Measurements from ENCODE around the gene FOXR1. TPM values are rescaled to one million over a fixed set of nuclear protein-coding genes. Genes with fewer than 3 reads are reported as not detected.

The FOXR1 gene
- total RNA-seq, 6 experiments from 2014 or later = not detected

- H3K27ac Mint-ChIP-seq = peak within 1 kb of the TSS; percentile 94
- H3K27me3 Mint-ChIP-seq (ENCODE audit: insufficient read depth) = peaks cover 3% of the 10 kb centered on the region
- H3K4me1 Mint-ChIP-seq (ENCODE audit: low read depth) = peaks cover 40% of the 10 kb centered on the region
- no peak for TF ChIP-seq CTCF (IDR thresholded peaks at IDR 0.05)
- H3K4me3 Mint-ChIP-seq = peak within 1 kb of the TSS; percentile 98
- DNase-seq = peak; percentile 95
- peaks cover 59% of the 10 kb centered on the region for H3K36me3 Mint-ChIP-seq (ENCODE audit: low read depth)
- no peaks in the 10 kb centered on the region for H3K9me3 Mint-ChIP-seq
Observed at GRCh38 chr11:119018074-119018938, 46.7 kb downstream of the FOXR1 start, which contains the start of the genes RPS25 and TRAPPC4. RPS25 (minus strand) TSS chr11:119018343; CDS start chr11:119018284, 59 bp downstream. TRAPPC4 (plus strand) TSS chr11:119018766; CDS start chr11:119018796, 30 bp downstream.

GRCh38 chr11:119019996-119020395 lies 48.4 kb downstream of the FOXR1 start:
- Mint-ChIP-seq H3K36me3 (ENCODE audit: low read depth) (peaks cover 64% of the 10 kb centered on the region), H3K27me3 (ENCODE audit: insufficient read depth) (peaks cover 5% of the 10 kb centered on the region), H3K9me3 (no peaks in the 10 kb centered on the region), H3K27ac (peak overlapping the region; percentile 94), H3K4me3 (peak overlapping the region; percentile 98), H3K4me1 (ENCODE audit: low read depth) (peaks cover 52% of the 10 kb centered on the region)
- TF ChIP-seq CTCF (IDR thresholded peaks at IDR 0.05) = no peak
- no peak for DNase-seq

- Mint-ChIP-seq H3K4me1 (ENCODE audit: low read depth) (peaks cover 36% of the 10 kb centered on the region), H3K9me3 (no peaks in the 10 kb centered on the region), H3K36me3 (ENCODE audit: low read depth) (peaks cover 48% of the 10 kb centered on the region), H3K27me3 (ENCODE audit: insufficient read depth) (peaks cover 5% of the 10 kb centered on the region), H3K4me3 (no peak overlapping the region), H3K27ac (no peak overlapping the region)
- no peak for DNase-seq
- TF ChIP-seq CTCF (IDR thresholded peaks at IDR 0.05) = no peak
Observed at GRCh38 chr11:119021631-119022030, 50.1 kb downstream of the FOXR1 start.

- DNase-seq = no peak
- Mint-ChIP-seq H3K36me3 (ENCODE audit: low read depth) (peaks cover 31% of the 10 kb centered on the region), H3K4me3 (no peak overlapping the region), H3K4me1 (ENCODE audit: low read depth) (peaks cover 32% of the 10 kb centered on the region), H3K27ac (peak overlapping the region; percentile 27), H3K9me3 (no peaks in the 10 kb centered on the region), H3K27me3 (ENCODE audit: insufficient read depth) (peaks cover 4% of the 10 kb centered on the region; the same call in 1 of the 2 replicates)
- no peak for TF ChIP-seq CTCF (IDR thresholded peaks at IDR 0.05)
Observed at GRCh38 chr11:119023741-119024140, 52.2 kb downstream of the FOXR1 start.

GRCh38 chr11:119024430-119025098 lies 53.0 kb downstream of the FOXR1 start:
- peaks cover 4% of the 10 kb centered on the region; the same call in 1 of the 2 replicates for H3K27me3 Mint-ChIP-seq (ENCODE audit: insufficient read depth)
- no peak overlapping the region for H3K4me3 Mint-ChIP-seq
- H3K27ac Mint-ChIP-seq = peak overlapping the region; percentile 31; the same call in 1 of the 2 replicates
- DNase-seq = no peak
- peaks cover 37% of the 10 kb centered on the region for H3K4me1 Mint-ChIP-seq (ENCODE audit: low read depth)
- peaks cover 31% of the 10 kb centered on the region for H3K36me3 Mint-ChIP-seq (ENCODE audit: low read depth)
- no peaks in the 10 kb centered on the region for H3K9me3 Mint-ChIP-seq
- no peak for TF ChIP-seq CTCF (IDR thresholded peaks at IDR 0.05)

All from HFFc6 (cell line).